Bronchial epithelial cell (primary cell): ENCODE measurements around the gene NRSN2. TPM values are rescaled to one million over a fixed set of nuclear protein-coding genes. Genes with fewer than 3 reads are reported as not detected.

Experiments used
- DNase-seq: peaks from one replicate; pipeline ENCODE4 v3.0.0-alpha.2; 2010; ENCODE audit warnings: low read depth
- FAIRE-seq: peaks from 2 replicates; lab custom pipeline; 2011; peaks lifted over from hg19 to GRCh38; lab: Jason Lieb, UNC
- H3K27me3 ChIP-seq: 2 replicates; pipeline ENCODE4 v1.5.1; 2011; ENCODE audit warnings: low read length; ENCODE audit not compliant: control insufficient read depth, insufficient read depth
- H3K36me3 ChIP-seq: 2 replicates; pipeline ENCODE4 v1.5.1; 2011; ENCODE audit warnings: low read length; ENCODE audit not compliant: control insufficient read depth, insufficient read depth
- H3K4me3 ChIP-seq: 2 replicates; pipeline ENCODE4 v1.5.1; 2011; ENCODE audit warnings: mild to moderate bottlenecking, low read depth, low read length, control low read depth
- total RNA-seq: library from RNA; depleted of rRNA; stranded (reverse); fragments of >200 nt; gene quantifications from 2 replicates; pipeline ENCODE4 v1.2.1, GENCODE V29; 2014
- TF ChIP-seq, protein P1 (sequence below): IDR thresholded peaks from 2 replicates; pipeline ENCODE4 v1.5.1; 2011; ENCODE audit warnings: mild to moderate bottlenecking, moderate library complexity, low read length, control low read depth, inconsistent platforms; ENCODE audit not compliant: insufficient read depth, severe bottlenecking

Gene NRSN2
- total RNA-seq, 1 donor from 2014 or later = 2.1 TPM

DNA sequence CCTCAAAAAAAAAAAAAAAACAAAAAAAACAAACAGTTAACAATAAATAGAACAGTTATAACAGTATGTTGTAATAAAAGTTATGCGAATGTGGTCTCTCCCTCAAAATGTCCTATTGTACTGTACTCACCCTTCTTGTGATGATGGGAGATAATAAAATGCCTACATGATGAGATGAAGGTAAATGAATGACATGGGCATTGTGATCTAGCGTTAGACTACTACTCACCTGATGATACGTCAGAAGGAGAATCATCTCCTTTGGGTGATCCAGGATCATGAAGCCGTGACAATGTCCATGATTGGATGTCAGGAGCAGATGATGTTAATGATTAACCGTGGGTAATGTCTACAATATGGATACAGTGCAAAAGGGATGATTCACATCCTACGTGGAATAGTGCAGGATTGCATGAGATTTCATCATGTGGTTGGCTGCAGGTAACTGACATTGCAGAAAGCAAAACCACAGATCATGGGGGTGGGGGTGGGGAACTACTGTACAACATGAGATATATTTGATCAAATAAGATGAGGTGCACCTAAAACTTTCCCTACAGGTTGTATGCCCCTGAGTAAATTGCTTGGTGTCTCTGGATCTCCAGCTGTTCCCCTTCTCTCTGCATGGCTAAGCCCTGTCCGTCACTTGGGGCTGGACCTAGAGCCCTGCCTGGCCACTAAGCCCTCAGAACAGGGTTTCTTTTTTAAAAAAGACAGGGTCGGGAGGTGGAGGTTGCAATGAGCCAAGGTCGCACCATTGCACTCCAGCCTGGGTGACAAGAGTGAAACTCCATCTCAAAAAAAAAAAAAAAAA lies 55.0 kb downstream of the NRSN2 start:
- Histone ChIP-seq H3K27me3 (no peaks in the 10 kb centered on the region), H3K4me3 (no peak overlapping the region), H3K36me3 (peaks cover 4% of the 10 kb centered on the region)
- peak; percentile 94 for FAIRE-seq
- TF ChIP-seq, protein P1, sequence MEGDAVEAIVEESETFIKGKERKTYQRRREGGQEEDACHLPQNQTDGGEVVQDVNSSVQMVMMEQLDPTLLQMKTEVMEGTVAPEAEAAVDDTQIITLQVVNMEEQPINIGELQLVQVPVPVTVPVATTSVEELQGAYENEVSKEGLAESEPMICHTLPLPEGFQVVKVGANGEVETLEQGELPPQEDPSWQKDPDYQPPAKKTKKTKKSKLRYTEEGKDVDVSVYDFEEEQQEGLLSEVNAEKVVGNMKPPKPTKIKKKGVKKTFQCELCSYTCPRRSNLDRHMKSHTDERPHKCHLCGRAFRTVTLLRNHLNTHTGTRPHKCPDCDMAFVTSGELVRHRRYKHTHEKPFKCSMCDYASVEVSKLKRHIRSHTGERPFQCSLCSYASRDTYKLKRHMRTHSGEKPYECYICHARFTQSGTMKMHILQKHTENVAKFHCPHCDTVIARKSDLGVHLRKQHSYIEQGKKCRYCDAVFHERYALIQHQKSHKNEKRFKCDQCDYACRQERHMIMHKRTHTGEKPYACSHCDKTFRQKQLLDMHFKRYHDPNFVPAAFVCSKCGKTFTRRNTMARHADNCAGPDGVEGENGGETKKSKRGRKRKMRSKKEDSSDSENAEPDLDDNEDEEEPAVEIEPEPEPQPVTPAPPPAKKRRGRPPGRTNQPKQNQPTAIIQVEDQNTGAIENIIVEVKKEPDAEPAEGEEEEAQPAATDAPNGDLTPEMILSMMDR = no peak
- DNase-seq = peak; percentile 99

DNA sequence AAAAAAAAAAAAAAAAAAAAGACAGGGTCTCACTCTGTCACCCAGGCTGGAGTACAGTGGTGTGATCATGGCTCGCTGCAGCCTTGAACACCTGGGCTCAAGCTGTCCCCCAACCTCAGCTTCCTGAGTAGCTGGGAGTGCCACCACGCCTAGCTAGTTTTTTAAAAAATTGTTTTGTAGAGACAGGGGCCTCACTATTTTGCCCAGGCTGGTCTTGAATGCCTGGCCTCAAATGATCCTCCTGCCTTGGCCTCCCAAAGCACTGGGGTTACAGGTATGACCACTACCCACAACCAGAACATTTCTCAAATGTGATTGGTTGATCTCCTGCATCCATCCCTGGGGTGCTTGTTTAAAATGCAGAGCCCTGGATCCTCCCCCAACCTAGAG lies 55.6 kb downstream of the NRSN2 start:
- Histone ChIP-seq H3K4me3 (no peak overlapping the region), H3K27me3 (no peaks in the 10 kb centered on the region), H3K36me3 (no peaks in the 10 kb centered on the region)
- TF ChIP-seq, protein P1 = no peak
- DNase-seq (no peak), FAIRE-seq (no peak)

DNA sequence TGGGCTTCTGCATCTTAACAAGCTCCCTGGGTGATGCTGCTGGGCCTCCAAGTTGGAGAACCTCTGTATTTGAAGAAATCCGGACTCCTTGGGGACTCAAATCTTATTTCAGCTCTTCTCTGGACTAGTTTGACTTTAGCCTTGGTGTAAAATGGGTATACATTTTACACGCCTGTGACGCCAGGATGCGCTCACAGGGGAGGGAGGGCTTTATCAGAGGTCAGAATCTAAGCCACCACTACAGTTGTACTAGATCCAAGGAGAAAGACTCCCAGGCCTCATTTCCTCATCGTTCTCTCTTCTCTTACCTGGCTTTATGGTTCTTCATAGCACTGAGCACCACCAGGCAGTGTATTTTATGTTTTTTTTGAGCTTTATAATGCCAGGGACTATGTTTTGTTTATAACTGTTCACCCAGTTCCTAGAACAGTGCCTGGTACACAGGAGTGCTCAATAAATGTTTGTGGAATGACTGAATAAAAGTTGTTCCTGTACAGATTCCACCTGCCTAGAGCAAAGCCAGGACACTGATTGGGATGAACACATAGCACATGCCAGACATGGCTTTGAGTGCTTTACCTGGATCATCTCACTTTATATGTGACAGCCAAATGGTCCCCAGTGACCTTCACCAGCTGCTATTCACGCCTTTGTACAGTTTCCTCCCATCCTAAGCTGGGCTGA lies 56.1 kb downstream of the NRSN2 start:
- Histone ChIP-seq H3K4me3 (no peak overlapping the region), H3K27me3 (no peaks in the 10 kb centered on the region), H3K36me3 (no peaks in the 10 kb centered on the region)
- DNase-seq (no peak), FAIRE-seq (no peak)
- TF ChIP-seq, protein P1 = no peak

GRCh38 chr20:403582-403957 lies 56.7 kb downstream of the NRSN2 start:
- TF ChIP-seq, protein P1 = no peak
- FAIRE-seq = no peak
- no peak overlapping the region for H3K4me3 ChIP-seq
- DNase-seq = no peak
- H3K36me3 ChIP-seq = no peaks in the 10 kb centered on the region
- no peaks in the 10 kb centered on the region for H3K27me3 ChIP-seq

DNA sequence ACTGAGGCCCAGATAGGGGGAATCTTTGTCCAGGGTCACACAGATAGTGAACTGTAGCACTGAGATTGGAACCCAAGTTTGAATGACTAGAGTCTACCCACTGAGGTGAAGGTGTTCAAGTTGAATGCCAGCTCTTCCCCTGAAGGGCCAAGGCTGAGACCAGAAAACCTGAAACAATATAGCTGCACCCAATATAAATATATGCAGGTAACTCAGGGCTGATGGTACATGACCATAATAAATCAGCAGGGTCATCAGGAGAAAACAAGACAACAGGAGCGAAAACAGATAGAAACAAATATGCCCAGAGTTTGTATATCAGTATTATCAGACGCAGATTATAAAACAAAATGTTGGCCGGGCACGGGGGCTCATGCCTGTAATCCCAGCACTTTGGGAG lies 57.2 kb downstream of the NRSN2 start:
- no peak for DNase-seq
- TF ChIP-seq, protein P1 = no peak
- Histone ChIP-seq H3K27me3 (no peaks in the 10 kb centered on the region), H3K36me3 (no peaks in the 10 kb centered on the region), H3K4me3 (no peak overlapping the region)
- FAIRE-seq = no peak

Other genes starting within 250 kb of the NRSN2 start
- not detected in 2 replicates for gene DEFB126, start 204.5 kb upstream of the NRSN2 start, total RNA-seq
- gene DEFB127, start 189.7 kb upstream of the NRSN2 start, total RNA-seq = not detected in 2 replicates
- gene DEFB128, start 157.4 kb upstream of the NRSN2 start, total RNA-seq = not detected in 2 replicates
- not detected in 2 replicates for gene DEFB129, start 119.9 kb upstream of the NRSN2 start, total RNA-seq
- not detected in 2 replicates for gene DEFB132, start 89.4 kb upstream of the NRSN2 start, total RNA-seq
- 0.64 and 0.79 TPM in 2 replicates for gene C20orf96, start 56.4 kb upstream of the NRSN2 start, total RNA-seq
- 9.7 and 11.1 TPM in 2 replicates for gene ZCCHC3, start 49.5 kb upstream of the NRSN2 start, total RNA-seq
- gene SOX12, start 21.6 kb upstream of the NRSN2 start, total RNA-seq = 0.90 and 3.4 TPM in 2 replicates
- 432 and 548 TPM in 2 replicates for gene TRIB3, start 33.6 kb downstream of the NRSN2 start, total RNA-seq
- gene RBCK1, start 61.2 kb downstream of the NRSN2 start, total RNA-seq = 178 and 202 TPM in 2 replicates
- 30.0 and 35.8 TPM in 2 replicates for gene TBC1D20, start 115.4 kb downstream of the NRSN2 start, total RNA-seq
- gene CSNK2A1, start 196.7 kb downstream of the NRSN2 start, total RNA-seq = 242 and 268 TPM in 2 replicates